B cell (primary cell): ENCODE results near the gene HHIPL1. TPM values are rescaled to one million over a fixed set of nuclear protein-coding genes. Genes with fewer than 3 reads are reported as not detected.

ENCODE experiments used
- ATAC-seq: fragments of 200-7000 bp; cut with Tn5 transposase; one replicate; pipeline ENCODE4 v1.10.0; 2021; ENCODE audit warnings: low read depth, mild to moderate bottlenecking, moderate number of reproducible peaks, moderate library complexity
- CTCF ChIA-PET: fragments of 350-600 bp; sonication (Branson Sonifier 250); formaldehyde crosslinking; loops from one replicate; lab custom pipeline; 2021; ENCODE audit warnings: antibody characterized with exemption, inconsistent platforms; lab: Charles Lee
- POLR2A ChIA-PET: fragments of 350-600 bp; sonication (Branson Sonifier 250); formaldehyde crosslinking; loops from one replicate; lab custom pipeline; 2021; ENCODE audit warnings: antibody characterized with exemption; lab: Charles Lee
- DNase-seq: peaks from one replicate; pipeline ENCODE4 v3.0.0; 2013
- H2AFZ ChIP-seq: 2 replicates; pipeline ENCODE4 v1.6.1; 2012; ENCODE audit warnings: mild to moderate bottlenecking, low read depth, low read length; ENCODE audit not compliant: insufficient read depth, poor library complexity, severe bottlenecking
- H3K27ac ChIP-seq, 2 donors: 1 replicate in 1 of 2; 2 replicates in 1 of 2; pipeline ENCODE4 v1.5.1; 2012 to 2013; ENCODE audit warnings: low read length in 2 of 2, mild to moderate bottlenecking in 2 of 2, moderate library complexity in 1 of 2
- H3K27me3 ChIP-seq, 4 experiments: fragments of 200-600 bp in 1 of 4; sonication (generic) in 1 of 4; replicated peaks in 1 of 4; 1 replicate in 2 of 4; 2 replicates in 2 of 4; pipeline versions ENCODE4 v1.6.1 to v1.7.0; 2013 to 2016; ENCODE audit warnings: low read length in 3 of 4, mild to moderate bottlenecking in 2 of 4, mixed read lengths in 1 of 4, moderate library complexity in 1 of 4; ENCODE audit not compliant: insufficient read depth in 4 of 4, control insufficient read depth in 3 of 4; ENCODE audit errors: control extremely low read depth in 1 of 4
- H3K36me3 ChIP-seq, 2 experiments: replicated peaks in 1 of 2; 1 replicate in 1 of 2; 2 replicates in 1 of 2; pipeline versions ENCODE4 v1.6.1 to v1.7.1; 2013; ENCODE audit warnings: low read length in 1 of 2; ENCODE audit not compliant: insufficient read depth in 2 of 2, control insufficient read depth in 1 of 2; ENCODE audit errors: control extremely low read depth in 1 of 2, extremely low read depth in 1 of 2
- H3K4me1 ChIP-seq, 2 donors: fragments of 200-600 bp in 1 of 2; sonication (generic) in 1 of 2; 1 replicate in 1 of 2; 2 replicates in 1 of 2; pipeline versions ENCODE4 v1.5.1 to v1.6.1; 2013 to 2017; ENCODE audit warnings: low read length in 2 of 2; ENCODE audit not compliant: control insufficient read depth in 2 of 2, insufficient read depth in 2 of 2
- H3K4me2 ChIP-seq: replicated peaks from 2 replicates; pipeline ENCODE3; 2012; ENCODE audit warnings: mild to moderate bottlenecking, low read depth, low read length; ENCODE audit not compliant: poor library complexity, severe bottlenecking
- H3K4me3 ChIP-seq, 5 experiments: fragments of 200-600 bp in 1 of 5; sonication (generic) in 1 of 5; 1 replicate in 3 of 5; 2 replicates in 2 of 5; pipeline versions ENCODE4 v1.5.1 to v1.7.0; 2011 to 2016; ENCODE audit warnings: low read length in 4 of 5, mild to moderate bottlenecking in 4 of 5, low read depth in 2 of 5, control low read depth in 1 of 5, moderate library complexity in 1 of 5; ENCODE audit not compliant: insufficient read depth in 1 of 5; ENCODE audit errors: control extremely low read depth in 1 of 5, extremely low read depth in 1 of 5
- H3K79me2 ChIP-seq: fragments of 200-600 bp; sonication (generic); one replicate; pipeline ENCODE4 v1.6.0; 2016; ENCODE audit warnings: low read length; ENCODE audit not compliant: control insufficient read depth, insufficient read depth
- H3K9ac ChIP-seq: fragments of 200-600 bp; sonication (generic); 2 replicates; pipeline ENCODE4 v1.6.1; 2017; ENCODE audit warnings: mild to moderate bottlenecking, low read length, moderate library complexity
- H3K9me3 ChIP-seq, 3 donors: one replicate each; pipeline versions ENCODE4 v1.6.1 to v1.7.1; 2013; ENCODE audit warnings: low read length in 2 of 3; ENCODE audit not compliant: control insufficient read depth in 2 of 3, insufficient read depth in 1 of 3; ENCODE audit errors: control extremely low read depth in 1 of 3
- H4K20me1 ChIP-seq: 2 replicates; pipeline ENCODE4 v1.6.0; 2012; ENCODE audit warnings: mild to moderate bottlenecking, low read length; ENCODE audit not compliant: insufficient read depth, control insufficient read depth, poor library complexity, severe bottlenecking
- H3K27ac Mint-ChIP-seq: one replicate; pipeline ENCODE4 v1.8.0; 2021; ENCODE audit warnings: mixed read lengths
- H3K27me3 Mint-ChIP-seq: one replicate; pipeline ENCODE4 v1.8.0; 2021; ENCODE audit warnings: mixed read lengths
- H3K4me1 Mint-ChIP-seq: one replicate; pipeline ENCODE4 v1.8.0; 2021; ENCODE audit warnings: mixed read lengths
- H3K4me3 Mint-ChIP-seq: one replicate; pipeline ENCODE4 v1.8.0; 2021; ENCODE audit warnings: mixed read lengths
- H3K9me3 Mint-ChIP-seq: one replicate; pipeline ENCODE4 v1.8.0; 2022; ENCODE audit warnings: mixed read lengths; ENCODE audit not compliant: insufficient read depth
- EZH2 ChIP-seq: IDR thresholded peaks from 2 replicates; pipeline ENCODE4 v1.6.1; 2012; ENCODE audit warnings: borderline replicate concordance, low read depth, mild to moderate bottlenecking, moderate library complexity, low read length; ENCODE audit not compliant: insufficient read depth, poor library complexity, severe bottlenecking
- WGBS: methylation state at CpG from one replicate; pipeline ENCODE4 v1.1.5; 2013; ENCODE audit warnings: missing lambda C conversion rate; ENCODE audit not compliant: insufficient coverage; 5-methylcytosine and 5-hydroxymethylcytosine counted together
- intact Hi-C: fragments of 100-400 bp; cut with micrococcal nuclease; formaldehyde crosslinking; loops from one replicate; pipeline ENCODE4 v1.10.0; 2022
- polyA plus RNA-seq: library from polyadenylated mRNA; depleted of rRNA; stranded (reverse); fragments of >200 nt; gene quantifications from 2 replicates; pipeline ENCODE4 v1.2.3, GENCODE V29; 2012
- total RNA-seq, 2 donors: library from RNA; stranded (reverse); fragments of 120-200 nt in 1 of 2; gene quantifications; 1 replicate in 1 of 2; 2 replicates in 1 of 2; pipeline versions ENCODE4 v1.2.3 to v1.2.4, GENCODE V29; 2013 to 2022
- TF ChIP-seq, protein P1 (sequence below): fragments of 200-600 bp; IDR thresholded peaks from one replicate; pipeline ENCODE4 v1.8.0; 2022; ENCODE audit warnings: antibody characterized with exemption, mild to moderate bottlenecking

The HHIPL1 gene
- total and polyA plus RNA-seq, 2 donors (not counting 1 experiment from before 2014, with no cell fraction given) = not detected

- no peak overlapping the region for H3K27ac ChIP-seq
- no peak overlapping the region for H3K27ac Mint-ChIP-seq
- no peaks in the 10 kb centered on the region for H3K4me1 ChIP-seq
- H3K79me2 ChIP-seq = no peaks in the 10 kb centered on the region
- peaks cover 0 to 31% (median 13%) of the 10 kb centered on the region in 3 donors for H3K9me3 ChIP-seq
- no peaks in the 10 kb centered on the region for H4K20me1 ChIP-seq
- DNase-seq (no peak), ATAC-seq (no peak)
- H3K36me3 ChIP-seq = no peaks in the 10 kb centered on the region
- ChIA-PET POLR2A (no interaction called here), CTCF (no interaction called here)
- intact Hi-C loops = no loop called here
- H3K9me3 Mint-ChIP-seq = peaks cover 6% of the 10 kb centered on the region
- H3K27me3 Mint-ChIP-seq = peaks cover 33% of the 10 kb centered on the region
- H3K4me2 ChIP-seq = no peak overlapping the region
- no peaks in the 10 kb centered on the region for H3K27me3 ChIP-seq
- no peak overlapping the region for H3K9ac ChIP-seq
- no peaks in the 10 kb centered on the region for H3K4me1 Mint-ChIP-seq
- no peak overlapping the region for H3K4me3 Mint-ChIP-seq
- TF ChIP-seq, protein P1, sequence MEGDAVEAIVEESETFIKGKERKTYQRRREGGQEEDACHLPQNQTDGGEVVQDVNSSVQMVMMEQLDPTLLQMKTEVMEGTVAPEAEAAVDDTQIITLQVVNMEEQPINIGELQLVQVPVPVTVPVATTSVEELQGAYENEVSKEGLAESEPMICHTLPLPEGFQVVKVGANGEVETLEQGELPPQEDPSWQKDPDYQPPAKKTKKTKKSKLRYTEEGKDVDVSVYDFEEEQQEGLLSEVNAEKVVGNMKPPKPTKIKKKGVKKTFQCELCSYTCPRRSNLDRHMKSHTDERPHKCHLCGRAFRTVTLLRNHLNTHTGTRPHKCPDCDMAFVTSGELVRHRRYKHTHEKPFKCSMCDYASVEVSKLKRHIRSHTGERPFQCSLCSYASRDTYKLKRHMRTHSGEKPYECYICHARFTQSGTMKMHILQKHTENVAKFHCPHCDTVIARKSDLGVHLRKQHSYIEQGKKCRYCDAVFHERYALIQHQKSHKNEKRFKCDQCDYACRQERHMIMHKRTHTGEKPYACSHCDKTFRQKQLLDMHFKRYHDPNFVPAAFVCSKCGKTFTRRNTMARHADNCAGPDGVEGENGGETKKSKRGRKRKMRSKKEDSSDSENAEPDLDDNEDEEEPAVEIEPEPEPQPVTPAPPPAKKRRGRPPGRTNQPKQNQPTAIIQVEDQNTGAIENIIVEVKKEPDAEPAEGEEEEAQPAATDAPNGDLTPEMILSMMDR = no peak
- TF ChIP-seq EZH2 = no peak
- no peak overlapping the region for H2AFZ ChIP-seq
- H3K4me3 ChIP-seq = no peak overlapping the region
These were observed 57.2 kb downstream of the HHIPL1 start for GRCh38 chr14:99702115-99702514.

DNA sequence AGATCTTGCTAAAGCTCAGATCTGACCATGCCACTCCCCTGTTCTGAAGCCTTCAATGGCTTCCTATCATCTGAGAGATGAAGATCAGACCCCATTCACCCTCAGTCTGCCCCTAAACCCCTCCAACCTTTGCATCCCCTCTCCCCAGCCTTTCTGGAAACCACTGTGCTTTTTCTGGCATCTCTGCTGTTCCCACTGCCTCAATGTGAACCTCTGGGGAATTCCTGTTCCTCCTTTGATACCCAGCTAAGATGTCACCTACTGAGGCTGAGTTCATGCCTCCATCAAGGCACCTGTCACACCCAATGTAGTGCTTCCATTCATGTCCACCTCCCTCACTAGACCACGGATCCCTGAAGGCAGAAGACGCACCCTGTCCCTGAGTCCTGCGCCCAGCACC, 58.5 kb downstream of the HHIPL1 start:
- no peak overlapping the region for H3K4me3 Mint-ChIP-seq
- DNase-seq (no peak), ATAC-seq (no peak)
- Histone ChIP-seq H3K27ac (no peak overlapping the region), H3K27me3 (peaks cover 0 to under 1% (median 0%) of the 10 kb centered on the region in 4 experiments), H4K20me1 (no peaks in the 10 kb centered on the region), H2AFZ (no peak overlapping the region), H3K4me3 (no peak overlapping the region), H3K9me3 (peaks cover 0 to 33% (median 13%) of the 10 kb centered on the region in 3 donors), H3K9ac (no peak overlapping the region), H3K36me3 (no peaks in the 10 kb centered on the region), H3K4me1 (no peaks in the 10 kb centered on the region), H3K79me2 (no peaks in the 10 kb centered on the region), H3K4me2 (no peak overlapping the region)
- WGBS = no CpG with 5 or more reads among the region's 3 CpGs
- intact Hi-C loops = no loop called here
- ChIA-PET CTCF (no interaction called here), POLR2A (no interaction called here)
- no peaks in the 10 kb centered on the region for H3K4me1 Mint-ChIP-seq
- H3K9me3 Mint-ChIP-seq = peaks cover 6% of the 10 kb centered on the region
- TF ChIP-seq EZH2 = no peak
- TF ChIP-seq, protein P1 = no peak
- H3K27me3 Mint-ChIP-seq = peaks cover 25% of the 10 kb centered on the region
- no peak overlapping the region for H3K27ac Mint-ChIP-seq
